ENCODE results near the gene RPF1. TPM values are rescaled to one million over a fixed set of nuclear protein-coding genes. Genes with fewer than 3 reads are reported as not detected.

RPF1 gene, protein sequence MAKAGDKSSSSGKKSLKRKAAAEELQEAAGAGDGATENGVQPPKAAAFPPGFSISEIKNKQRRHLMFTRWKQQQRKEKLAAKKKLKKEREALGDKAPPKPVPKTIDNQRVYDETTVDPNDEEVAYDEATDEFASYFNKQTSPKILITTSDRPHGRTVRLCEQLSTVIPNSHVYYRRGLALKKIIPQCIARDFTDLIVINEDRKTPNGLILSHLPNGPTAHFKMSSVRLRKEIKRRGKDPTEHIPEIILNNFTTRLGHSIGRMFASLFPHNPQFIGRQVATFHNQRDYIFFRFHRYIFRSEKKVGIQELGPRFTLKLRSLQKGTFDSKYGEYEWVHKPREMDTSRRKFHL
- 27.7 to 35.2 TPM (median 30.6 TPM) in 5 replicates for total RNA-seq (2022; extraction: Qiagen RNA extraction)

DNA sequence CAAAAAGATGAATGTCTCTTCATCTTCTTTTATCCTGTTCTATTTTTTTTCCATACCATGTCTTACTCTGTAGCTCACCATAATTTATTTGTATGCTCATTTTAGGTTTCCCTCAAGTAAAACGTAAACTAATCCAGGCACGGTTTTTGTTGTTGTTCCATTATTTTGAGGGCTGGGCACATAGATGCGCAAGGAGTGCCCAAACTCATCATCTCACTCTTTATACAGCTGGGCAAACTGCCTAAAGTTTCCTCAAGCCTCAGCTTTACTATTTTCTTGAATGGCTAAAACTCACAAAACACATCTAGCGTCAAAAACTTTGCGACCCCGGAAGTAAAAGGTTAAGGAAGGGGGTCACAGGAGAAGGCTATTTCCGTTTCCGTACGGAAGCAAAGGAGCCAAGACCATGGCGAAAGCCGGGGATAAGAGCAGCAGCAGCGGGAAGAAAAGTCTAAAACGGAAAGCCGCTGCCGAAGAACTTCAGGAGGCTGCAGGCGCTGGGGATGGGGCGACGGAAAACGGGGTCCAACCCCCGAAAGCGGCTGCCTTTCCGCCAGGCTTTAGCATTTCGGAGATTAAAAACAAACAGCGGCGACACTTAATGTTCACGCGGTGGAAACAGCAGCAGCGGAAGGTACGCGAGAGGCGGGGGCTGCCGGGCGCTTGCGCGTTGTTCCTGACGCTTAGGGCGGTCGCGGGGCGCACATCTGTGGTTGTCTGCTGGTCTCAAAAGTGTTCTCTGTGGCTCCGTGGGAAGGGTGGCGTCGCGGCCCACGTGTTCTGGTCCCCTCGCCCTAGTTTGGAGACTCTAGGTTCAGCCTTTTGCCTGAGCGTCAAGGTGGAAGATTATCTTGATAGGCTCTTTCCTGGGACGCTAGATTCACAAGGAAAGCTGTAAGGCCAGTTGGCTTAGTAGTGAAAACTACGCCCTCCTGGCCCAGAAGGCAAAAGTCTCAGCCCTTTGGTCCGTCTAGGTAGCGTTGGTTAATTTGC lies at the start of gene RPF1:
Gene RPF1 (plus strand): TSS at position 391 of the 993 bp plus-strand sequence. CDS start 16 bp downstream, at position 407.

DNA sequence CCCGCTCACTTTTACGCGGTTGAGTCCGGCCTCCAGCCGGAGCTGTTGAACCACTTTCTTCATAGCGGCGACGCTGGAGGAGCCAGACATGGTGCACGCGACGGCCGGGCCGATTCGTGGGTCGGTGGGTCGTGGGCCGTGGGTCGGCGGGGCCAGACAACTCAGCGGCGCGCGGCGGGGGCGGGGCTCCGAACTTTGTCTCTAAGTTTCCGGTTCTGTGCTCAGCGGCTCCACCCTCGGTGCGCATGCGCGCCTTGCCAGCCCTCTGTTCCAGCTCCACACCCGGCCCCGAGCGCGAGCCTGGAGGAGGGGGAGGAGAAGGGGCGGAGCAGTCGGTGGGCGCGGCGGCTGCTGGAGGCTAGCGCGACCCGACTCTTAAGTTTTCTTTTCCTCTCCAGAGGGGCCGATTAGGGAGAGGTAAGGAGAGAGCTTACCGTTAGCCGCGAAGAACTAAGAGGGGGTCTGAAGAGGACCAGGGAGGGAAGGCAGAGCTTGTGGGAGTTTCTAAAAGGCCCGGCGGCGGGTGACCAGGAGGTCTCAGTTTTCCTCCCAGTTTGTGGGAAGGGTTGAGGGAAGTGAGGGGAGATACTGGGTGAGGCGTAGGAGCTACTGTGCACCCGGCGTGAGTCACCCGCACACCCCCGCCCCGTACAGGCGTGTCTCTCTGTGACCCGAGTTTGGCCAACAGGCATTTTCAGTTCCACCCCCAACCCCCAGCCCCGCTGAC lies 27.1 kb downstream of the RPF1 start, which contains the start of the genes GNG5 and SPATA1:
Gene GNG5 (minus strand): TSS at position 580 of the 727 bp plus-strand sequence. CDS start 490 bp downstream, at position 90.
Gene SPATA1 (plus strand): TSS at position 385 of the 727 bp plus-strand sequence. CDS start 9,974 bp downstream, outside the sequence.

Other genes starting within 250 kb of the RPF1 start
- gene SAMD13, start 177.6 kb upstream of the RPF1 start, total RNA-seq (2022; extraction: Qiagen RNA extraction) = 0.22 to 0.65 TPM (median 0.40 TPM) in 5 replicates
- not detected in 5 replicates for gene DNASE2B, start 80.8 kb upstream of the RPF1 start, total RNA-seq (2022; extraction: Qiagen RNA extraction)
- gene SPATA1, start 27.1 kb downstream of the RPF1 start, total RNA-seq (2022; extraction: Qiagen RNA extraction) = 0.32 to 1.1 TPM (median 0.62 TPM) in 5 replicates
- gene GNG5, start 27.3 kb downstream of the RPF1 start, total RNA-seq (2022; extraction: Qiagen RNA extraction) = 176 to 210 TPM (median 177 TPM) in 5 replicates
- gene CTBS, start 95.2 kb downstream of the RPF1 start, total RNA-seq (2022; extraction: Qiagen RNA extraction) = 5.1 to 6.6 TPM (median 5.8 TPM) in 5 replicates
- gene SSX2IP, start 211.2 kb downstream of the RPF1 start, total RNA-seq (2022; extraction: Qiagen RNA extraction) = 11.4 to 14.7 TPM (median 12.5 TPM) in 5 replicates